ENCODE results near the gene PDE4B.
"Not testable (repeated sequence)": the region's sequence is repeated elsewhere in the genome, so short reads cannot be mapped to it uniquely, and the experiment has no call there.

PDE4B gene

DNA sequence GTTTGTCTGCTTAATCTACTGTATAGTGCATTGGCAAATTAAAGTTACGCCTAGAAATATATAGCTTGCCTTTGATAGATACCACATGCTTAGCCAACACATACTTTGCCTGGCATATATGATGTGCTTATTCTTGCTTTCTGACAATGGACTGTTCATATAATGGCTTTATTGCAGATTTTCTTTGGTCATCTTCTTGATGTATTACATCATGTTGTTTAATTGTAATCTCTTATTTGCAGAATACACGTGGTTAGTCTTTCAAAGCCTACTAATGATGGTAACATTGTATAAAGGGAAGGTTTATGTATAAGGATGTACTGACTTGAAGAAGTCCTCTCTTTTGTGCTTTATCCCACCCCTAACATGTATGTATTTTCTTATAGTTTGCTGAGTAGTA is 201.5 kb downstream of the PDE4B start:
- DNase-seq (ENCODE audit: low read depth in 2 of 2), result no peak

DNA sequence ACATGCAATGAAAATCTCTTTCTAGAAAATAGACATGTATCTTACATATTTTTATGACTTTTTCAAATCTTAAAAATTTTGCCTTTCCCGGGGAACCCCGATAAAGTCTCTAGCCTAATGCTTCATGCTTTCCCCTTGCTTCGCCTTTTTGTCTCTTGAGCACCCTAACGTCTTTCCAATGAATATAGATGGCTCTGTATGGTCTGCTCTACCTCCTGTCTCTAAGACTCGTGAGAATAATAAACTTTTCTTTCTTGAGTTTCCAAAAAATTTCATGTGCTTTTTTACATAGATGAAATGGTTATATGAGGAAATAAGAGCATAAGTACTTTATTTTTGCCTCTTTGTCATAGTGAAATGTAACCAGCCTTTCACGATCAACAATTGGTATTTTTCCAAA is 202.6 kb downstream of the PDE4B start:
- no peak for DNase-seq (ENCODE audit: low read depth in 2 of 2)

DNA sequence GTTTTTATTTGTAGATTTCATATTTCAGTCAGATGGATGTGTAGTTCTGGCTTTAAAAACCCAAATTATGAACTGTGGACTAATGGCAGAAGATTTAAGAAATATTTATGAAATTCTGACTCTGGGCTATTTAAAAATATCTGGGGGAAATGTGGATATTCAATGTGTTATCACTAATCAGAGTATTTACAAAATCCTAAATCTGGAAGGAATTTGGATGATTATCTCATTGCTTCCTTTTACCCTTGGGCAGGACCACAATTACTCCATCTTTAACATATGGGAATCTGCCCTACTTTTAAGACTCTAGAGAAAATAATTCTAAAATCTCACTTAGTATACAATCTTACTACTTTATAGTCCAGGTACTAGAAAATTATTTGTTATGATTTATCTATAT is 203.2 kb downstream of the PDE4B start:
- DNase-seq (ENCODE audit: low read depth in 2 of 2), result no peak

DNA sequence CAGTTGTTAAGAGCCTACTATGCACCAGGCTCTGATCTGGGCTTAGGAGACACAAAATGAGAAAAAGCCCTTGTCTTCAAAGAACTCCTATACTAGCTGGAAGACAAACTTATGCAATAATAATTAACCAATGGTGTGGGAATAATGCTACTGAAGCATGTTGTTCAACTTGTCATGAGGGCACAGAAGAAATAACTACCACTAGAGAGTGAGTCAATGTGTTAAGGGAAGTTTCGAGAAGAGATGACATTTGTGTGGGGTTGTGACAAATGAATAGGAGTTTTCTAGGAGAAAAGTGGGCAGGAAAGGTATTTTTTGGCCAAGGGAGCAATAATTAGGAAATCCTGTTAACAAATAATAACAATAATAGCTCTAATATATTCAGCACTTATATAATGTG is 205.0 kb downstream of the PDE4B start:
- no peak for DNase-seq (ENCODE audit: low read depth in 2 of 2)

DNA sequence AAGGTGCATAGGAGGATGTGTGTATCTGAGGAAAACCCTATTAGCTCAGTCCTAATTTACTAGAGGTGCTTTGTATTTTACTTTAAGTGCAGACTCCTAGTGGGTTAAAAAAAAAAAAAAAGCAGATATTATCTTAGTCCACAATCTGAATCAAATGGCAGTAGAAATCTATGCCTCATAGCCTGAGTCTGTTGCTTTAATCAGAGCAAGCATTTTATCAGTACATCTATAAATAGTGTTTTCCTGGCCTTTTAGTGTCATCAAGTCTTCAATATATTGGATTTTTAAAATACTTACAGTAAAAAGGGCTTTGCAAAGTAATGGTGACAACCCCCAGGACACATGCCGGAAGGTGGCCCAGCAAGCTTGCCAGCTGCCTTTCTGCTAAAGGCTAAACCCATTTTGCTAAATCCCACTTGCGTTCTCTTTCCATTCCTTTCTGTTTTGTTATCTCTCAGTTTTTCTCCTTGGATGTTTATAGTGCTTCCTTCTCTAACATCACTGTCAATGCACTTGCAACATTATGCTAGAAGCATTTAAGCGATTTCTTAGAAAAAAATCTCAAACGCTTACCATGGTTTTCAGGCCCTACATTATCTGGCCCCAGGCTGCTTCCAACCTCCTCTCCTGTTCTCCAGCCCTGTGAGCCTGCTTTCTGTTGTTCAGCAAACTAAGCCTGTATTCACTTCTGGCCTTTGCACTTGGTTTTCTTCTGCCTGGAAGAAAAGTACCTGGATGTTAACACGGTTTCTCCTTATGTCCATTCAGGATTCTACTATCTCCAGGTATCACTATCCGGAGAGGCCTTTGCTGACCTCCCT is 206.3 kb downstream of the PDE4B start:
- DNase-seq (ENCODE audit: low read depth in 2 of 2), result no peak

DNA sequence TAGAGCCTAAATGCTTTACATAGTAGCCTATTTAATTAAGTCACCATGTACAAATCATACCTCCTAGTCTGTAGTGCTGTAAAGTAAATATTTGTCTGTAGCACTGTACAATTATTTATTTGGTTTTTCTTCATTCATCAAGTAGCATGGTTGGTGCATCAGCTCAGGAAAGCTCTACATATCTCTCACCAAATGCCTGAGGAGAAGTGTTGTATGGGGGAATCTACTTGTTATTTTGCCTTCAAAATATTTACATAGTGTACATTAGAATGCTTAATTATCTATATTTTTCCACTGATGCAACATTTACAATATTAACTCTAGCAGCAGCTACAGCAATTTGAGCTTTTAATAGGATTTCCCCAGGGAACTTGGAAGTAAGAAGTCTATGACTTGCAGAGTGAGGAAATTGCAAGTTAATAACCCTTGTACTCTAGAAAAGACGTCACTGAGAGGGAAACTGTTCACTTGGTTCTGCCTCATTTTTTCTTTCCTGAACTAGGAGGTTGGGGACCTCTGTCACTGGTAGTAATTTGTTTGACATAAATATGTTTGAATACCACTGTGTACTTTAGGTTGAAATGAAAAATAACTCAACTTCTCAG is 207.4 kb downstream of the PDE4B start:
- DNase-seq (ENCODE audit: low read depth in 2 of 2), result no peak

DNA sequence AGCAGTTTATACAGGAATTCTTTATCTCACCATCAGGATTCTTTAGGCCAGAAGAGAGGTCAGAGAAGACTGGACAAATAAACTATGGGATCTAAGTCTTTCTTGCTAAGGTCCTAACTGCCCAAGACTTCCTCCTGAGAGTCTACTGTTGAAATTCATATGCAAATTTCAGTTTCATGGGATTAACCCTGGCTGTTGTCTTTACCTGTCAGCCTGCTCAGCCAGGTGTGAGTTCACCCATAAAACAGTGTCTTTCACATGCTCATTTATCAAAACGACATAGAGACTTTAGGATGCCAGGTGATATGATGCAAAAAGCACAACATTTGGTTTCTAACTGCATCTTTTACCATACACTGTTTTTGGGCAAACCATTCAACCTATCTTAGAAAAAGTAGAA is 211.0 kb downstream of the PDE4B start:
- no peak for DNase-seq (ENCODE audit: low read depth in 2 of 2)

DNA sequence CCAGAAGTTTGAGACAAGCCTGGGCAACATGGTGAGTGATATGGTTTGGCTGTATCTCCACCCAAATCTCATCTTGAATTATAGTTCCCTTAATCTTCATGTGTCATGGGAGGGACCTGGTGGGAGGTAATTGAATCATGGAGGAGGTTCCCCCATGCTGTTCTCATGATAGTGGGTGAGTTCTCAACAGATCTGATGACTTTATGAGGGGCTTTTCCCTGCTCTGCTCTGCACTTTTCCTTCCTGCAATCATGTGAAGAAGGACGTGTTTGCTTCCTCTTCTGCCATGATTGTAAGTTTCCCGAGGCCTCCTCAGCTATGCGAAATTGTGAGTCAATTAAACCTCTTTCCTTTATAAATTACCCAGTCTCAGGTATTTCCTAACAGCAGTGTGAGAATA is 213.8 kb downstream of the PDE4B start:
- not testable (repeated sequence) for DNase-seq (ENCODE audit: low read depth in 2 of 2)

DNA sequence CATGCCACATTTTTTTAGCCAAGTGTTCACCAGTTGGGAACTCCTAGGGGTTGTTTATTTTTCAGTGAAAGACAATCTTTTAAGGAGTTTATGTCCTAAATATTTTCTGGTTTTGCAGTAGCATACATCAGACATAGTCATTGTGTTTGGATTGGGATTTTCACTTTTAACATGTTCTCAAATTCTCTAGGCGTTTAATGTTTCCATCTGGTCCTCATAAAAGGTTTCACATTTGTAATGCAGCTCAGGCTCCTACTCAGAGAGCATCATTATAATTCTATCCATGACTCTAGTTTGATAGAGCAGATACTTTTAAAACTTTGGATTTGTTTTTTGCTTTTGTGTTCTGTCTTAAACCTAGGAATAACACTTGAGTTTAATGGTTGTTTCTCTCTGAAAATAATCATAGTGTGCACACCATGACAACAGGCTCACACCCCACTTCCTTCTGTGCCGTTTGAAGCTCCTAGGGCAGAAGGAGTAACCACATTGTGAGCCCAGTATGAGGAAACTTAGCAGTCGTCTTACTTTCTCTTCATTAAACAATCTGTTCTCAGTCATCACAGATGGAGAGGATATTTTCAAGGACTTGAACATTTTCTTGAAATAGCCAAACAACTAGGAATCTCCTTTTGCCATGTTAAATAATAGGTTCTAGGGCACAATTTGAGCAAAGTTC is 219.6 kb downstream of the PDE4B start:
- DNase-seq (ENCODE audit: low read depth in 2 of 2), result no peak

DNA sequence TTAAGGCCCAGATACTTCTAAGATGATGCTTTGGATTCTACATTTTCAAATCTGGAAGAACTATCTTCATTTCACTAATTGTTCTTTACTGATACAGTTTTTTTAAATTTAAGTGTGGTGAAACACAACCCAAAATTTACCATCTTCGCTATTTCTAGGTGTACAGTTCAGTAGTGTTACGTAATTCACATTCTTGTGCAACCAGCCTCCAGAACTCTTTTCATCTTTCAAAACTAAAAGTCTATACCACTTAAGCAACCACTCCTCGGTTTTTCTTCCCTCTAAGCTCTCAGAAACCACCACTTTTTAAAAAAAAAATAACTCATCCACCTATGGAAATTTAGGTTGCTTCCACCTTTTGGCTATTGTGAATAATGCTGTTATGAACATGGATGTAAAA is 220.7 kb downstream of the PDE4B start:
- no peak for DNase-seq (ENCODE audit: low read depth in 2 of 2)

DNA sequence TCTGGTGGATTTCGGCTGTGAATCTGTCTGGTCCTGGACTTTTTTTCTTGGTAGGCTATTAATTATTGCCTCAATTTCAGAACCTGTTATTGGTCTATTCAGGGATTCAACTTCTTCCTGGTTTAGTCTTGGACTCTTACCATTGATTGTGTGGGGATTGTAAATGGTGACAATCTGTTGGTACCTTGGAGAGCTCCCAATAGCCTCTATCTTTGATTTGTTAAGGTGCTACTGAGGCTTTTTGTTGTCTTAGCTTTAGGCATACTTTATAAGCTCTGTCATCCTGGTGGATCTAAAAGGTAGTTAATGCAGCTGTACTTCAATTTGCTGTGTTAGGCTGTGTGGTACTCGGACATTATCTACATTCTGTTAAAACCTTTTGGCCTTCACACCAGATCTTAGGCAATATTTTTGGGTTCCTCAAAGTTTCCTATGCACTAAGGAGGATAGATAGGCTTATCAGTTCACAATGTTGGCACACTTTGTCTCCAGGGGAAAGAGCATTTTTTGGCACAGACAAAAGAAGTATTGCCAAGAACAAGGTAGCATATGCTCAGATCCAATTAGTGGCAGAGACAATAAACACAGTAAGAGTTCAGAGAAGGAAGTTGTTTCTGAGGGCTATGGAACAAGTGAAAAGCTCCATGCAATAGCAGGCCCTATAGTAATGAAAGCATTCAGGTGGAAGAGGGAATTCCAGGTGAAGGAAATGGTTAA is 230.4 kb downstream of the PDE4B start:
- no peak for DNase-seq (ENCODE audit: low read depth in 2 of 2)

DNA sequence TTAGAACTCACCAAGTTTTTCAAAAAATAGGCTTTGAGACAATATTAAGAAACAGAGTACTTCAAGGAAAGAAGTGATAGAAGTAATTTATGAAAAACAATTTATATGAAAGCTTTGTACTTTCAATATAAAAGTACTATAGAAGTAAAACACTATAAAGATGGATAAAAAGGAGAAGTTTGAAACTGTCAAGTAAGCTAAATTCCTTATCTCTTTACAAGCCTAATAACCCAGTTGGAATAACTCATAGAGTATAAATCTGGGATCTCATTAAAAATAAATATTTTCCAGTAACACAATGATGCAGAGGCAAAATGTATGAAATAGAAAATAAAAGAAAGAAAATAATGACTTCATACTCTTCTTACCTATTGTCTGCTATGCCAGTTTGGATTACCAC is 232.5 kb downstream of the PDE4B start:
- DNase-seq (ENCODE audit: low read depth in 2 of 2), result no peak

DNA sequence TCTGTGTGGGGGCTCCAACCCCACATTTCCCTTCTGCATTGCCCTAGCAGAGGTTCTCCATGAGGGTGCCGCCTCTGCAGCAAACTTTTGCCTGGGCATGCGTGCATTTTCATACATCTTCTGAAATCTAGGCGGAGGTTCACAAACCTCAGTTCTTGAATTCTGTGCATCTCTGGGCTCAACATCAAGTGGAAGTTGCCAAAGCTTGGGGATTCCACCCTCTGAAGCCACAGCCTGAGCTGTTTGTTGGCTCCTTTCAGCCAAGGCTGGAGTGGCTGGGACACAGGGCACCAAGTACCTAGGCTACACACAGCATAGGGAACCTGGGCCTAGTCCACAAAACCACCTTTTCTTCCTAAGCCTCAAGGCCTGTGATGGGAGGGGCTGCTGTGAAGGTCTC is 235.3 kb downstream of the PDE4B start:
- DNase-seq (ENCODE audit: low read depth in 2 of 2), result no peak

DNA sequence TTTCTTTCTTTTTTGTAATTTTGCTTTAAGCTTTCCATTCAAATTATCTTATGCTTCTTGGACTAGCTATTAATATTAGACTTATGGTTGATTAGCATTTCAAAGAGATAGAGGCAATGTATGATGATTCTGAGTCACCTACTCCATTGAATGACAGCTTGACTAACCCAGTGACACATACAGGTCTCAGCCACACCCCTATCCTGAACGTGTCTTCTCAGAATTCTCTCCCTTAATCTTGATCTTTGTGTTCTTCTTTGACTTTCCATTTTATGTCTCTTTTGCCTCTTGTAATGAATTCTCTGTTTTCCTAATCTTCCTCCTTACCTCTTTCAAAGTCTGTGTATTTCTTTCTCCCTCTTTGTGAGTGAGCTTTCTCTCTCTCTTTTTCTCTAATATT is 241.1 kb downstream of the PDE4B start:
- DNase-seq (ENCODE audit: low read depth in 2 of 2), result no peak

DNA sequence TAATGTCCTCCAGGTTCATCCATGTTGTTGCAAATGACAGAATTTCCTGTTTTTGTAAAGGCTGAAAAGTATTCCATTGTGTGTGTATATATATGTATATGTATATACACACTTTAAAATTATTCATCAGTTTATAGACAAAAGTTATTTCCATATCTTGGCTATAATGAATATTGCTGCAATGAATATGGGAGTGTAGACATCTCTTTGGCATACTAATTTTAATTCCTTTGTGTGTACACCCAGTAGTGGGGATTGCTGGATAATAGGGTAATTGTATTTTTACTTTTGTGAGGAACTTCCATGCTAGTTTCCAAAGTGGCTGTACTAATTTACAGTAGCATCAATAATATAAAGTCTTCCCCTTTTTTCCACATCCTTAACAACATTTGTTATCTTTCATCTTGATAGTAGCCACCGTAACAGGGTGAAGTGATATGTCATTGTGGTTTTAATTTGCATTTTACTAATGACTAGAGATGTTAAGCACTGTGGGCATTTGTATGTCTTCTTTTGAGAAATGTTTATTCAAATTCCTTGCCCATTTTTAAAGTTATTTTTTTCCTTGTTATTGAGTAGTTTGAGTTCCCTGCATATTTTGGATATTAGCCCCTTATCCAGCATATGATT is 243.0 kb downstream of the PDE4B start:
- no peak for DNase-seq (ENCODE audit: low read depth in 2 of 2)

DNA sequence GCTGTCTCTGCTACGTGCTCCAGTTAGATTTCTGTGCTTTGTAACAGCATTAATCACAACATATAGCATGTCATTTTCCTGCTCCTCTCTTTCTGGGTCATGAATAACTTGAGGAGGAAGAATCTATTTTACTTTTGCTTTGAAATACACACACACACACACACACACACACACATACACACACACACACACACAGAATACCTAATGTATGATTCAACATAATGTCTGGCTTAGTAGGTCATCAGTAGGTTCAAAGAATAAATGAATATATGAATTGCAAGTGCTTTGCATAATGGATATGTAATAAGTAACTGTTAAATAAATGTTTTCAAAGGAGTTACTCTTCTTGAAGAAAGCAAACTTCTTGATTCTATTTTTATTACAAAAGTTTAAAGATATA is 249.0 kb downstream of the PDE4B start:
- DNase-seq (ENCODE audit: low read depth in 2 of 2), result no peak

DNA sequence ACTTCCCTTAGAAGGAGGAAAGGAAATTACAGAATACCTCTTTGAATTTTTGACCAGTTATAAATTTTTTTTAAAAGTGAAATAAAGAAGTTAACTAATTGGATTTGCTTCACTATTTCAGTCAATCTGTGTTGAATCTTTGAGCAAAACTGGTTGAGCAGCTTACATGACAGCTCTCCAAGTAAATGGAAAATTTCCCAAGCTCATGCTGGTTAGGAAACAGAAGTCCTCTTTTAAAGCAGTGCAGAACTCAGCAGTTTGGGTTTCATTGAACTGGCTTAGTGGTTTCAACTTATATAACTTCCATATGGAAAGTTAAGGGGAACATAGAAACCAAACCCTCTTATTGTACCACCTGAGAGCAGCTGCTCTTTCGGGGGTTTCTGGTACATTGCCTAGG is 250.5 kb downstream of the PDE4B start:
- DNase-seq (ENCODE audit: low read depth in 2 of 2), result no peak

DNA sequence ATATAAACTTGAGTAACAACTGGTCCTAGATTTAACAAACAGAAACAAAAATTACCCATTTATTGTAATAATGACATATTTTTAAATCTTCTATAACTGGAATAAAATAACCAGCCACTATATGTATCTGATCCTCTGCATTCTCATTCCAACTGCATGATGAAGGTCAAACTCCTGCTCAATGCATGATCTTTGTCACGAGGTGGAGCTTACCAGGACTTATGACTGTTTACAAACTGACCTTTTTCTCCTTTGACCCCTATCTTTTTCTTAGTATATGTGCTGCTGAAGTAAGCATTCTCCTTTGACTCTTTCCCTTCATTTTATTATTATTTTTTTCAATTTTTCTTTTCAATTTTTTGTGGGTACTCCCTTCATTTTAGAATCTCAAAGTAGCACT is 252.2 kb downstream of the PDE4B start:
- DNase-seq (ENCODE audit: low read depth in 2 of 2), result no peak

DNA sequence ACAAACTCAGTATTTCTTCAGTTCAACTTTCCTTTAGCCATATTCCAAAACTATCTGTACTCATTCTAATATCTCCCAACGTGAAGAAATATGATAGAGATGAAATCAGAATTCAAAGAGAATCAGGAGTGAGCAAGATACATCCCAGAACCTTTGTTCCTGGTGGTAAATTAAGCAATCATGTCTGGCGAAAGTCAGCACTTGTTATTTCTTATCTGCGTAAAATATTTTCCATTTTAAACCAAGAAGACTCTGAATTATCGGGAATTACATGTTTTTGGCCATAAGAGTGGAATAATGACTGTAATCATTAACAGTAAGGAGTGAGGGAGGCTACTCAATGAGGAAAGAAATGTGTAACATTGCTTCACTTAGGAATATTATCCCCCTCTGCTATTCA is 253.7 kb downstream of the PDE4B start:
- DNase-seq (ENCODE audit: low read depth in 2 of 2), result no peak

DNA sequence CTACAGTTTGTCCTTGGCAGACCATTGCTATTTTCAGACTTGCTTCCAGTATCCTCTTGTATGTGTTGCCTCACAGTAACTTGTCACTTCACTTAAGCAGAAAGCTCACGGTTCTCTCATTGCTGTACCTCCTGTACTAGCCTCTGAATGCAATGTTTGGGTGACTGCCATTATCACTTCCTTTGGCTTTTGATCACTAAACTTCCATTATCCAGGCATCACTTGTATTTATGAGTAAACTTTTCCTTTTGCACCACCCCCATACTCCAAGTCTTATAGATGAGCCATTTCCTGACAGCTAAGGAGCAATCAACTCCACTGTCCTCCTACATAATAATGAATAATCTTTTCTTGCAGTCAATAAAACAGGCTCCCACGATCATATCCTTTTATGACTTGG is 255.3 kb downstream of the PDE4B start:
- no peak for DNase-seq (ENCODE audit: low read depth in 2 of 2)

DNA sequence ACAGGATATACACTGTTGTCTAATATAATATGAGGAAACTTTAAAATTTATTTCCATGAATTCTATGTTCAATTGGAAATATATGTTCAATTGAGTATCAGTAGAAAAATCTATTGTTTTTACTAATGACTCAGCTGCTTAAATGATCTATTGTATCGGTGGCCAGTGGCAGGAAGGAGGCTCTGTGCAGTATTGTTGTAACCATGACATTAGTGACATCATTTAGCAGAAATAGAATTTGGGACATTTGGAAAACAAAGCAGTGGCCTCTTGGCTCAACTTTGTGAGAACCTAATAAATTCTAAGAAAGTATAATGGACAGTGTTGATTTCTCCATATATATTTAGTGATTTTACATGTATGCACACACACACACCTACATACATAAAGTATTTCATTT is 257.4 kb downstream of the PDE4B start:
- DNase-seq (ENCODE audit: low read depth in 2 of 2), result no peak

DNA sequence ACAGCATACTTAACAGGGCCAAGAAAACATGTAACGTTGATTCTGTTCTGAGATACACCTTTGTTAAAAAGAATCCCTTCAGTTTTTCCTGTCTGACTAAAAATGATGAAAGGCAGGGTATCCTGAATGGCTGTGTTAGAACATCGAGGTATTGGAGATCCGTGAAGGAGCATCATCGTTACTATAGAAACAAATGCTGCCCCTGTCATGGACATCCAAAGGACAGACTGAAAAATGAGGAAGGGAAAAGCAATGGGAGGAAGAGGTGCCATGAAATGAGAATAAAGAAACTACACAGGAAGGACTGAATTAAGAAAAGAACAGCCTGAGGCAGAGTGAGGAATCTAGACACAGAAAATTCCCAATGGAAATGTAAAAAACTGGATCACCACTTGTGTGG is 257.9 kb downstream of the PDE4B start:
- no peak for DNase-seq (ENCODE audit: low read depth in 2 of 2)

All from stimulated activated CD8-positive, alpha-beta memory T cell treated with anti-CD3 and anti-CD28 coated beads, Interleukin-15, amount 100 ng/mL, for 4 hours (primary cell).